Measurements from ENCODE around the gene FBXO2. TPM values are rescaled to one million over a fixed set of nuclear protein-coding genes. Genes with fewer than 3 reads are reported as not detected.

FBXO2 gene
- total and polyA plus RNA-seq, 2 of the 4 experiments (the other 2 are of a cell fraction): 0.36 to 1.7 TPM

- dilution Hi-C loops (cut with HindIII; ENCODE audit: low sequenced_read_pairs, unreplicated experiment) (no loop called here), intact Hi-C loops (cut with micrococcal nuclease) (loop anchor here (10.0 kb wide), 1 partner anchor 253 kb away; no protein-coding TSS in a partner anchor), in situ Hi-C loops (cut with MboI; ENCODE audit: low sequenced_read_pairs) (no loop called here)
- Histone ChIP-seq H2AK9ac (replicated peaks; ENCODE audit: low read depth, low read length, poor library complexity) (no peak overlapping the region), H3K23ac (ENCODE audit: low read depth, low read length) (no peak overlapping the region), H3K4ac (ENCODE audit: low read depth, low read length) (no peak overlapping the region), H3K18ac (ENCODE audit: low read depth, low read length) (no peak overlapping the region), H4K20me1 (ENCODE audit: insufficient read depth, low read length) (no peaks in the 10 kb centered on the region; the same call in 1 of the 2 replicates), H3K14ac (replicated peaks; ENCODE audit: low read depth, low read length) (no peak overlapping the region), H2BK5ac (ENCODE audit: low read depth, low read length, poor library complexity, severe bottlenecking) (no peak overlapping the region), H2BK120ac (ENCODE audit: low read depth, low read length) (no peak overlapping the region), H3K9me1 (ENCODE audit: insufficient read depth, low read length) (no peaks in the 10 kb centered on the region), H4K8ac (ENCODE audit: low read depth in 2 of 2, low read length in 2 of 2) (no peak overlapping the region), H3K79me1 (ENCODE audit: low read depth in 1 of 2, low read length in 2 of 2) (peaks cover 0 to 4% of the 10 kb centered on the region in 2 experiments; a peak in 1 of 4 replicates), H3K27ac (ENCODE audit: insufficient read depth, low read length) (no peak overlapping the region), H2AK5ac (ENCODE audit: low read depth, low read length) (no peak overlapping the region), H2BK15ac (ENCODE audit: low read depth, low read length) (no peak overlapping the region), H3K9me3 (ENCODE audit: control insufficient read depth, insufficient read depth, low read length) (no peaks in the 10 kb centered on the region), H4K5ac (ENCODE audit: low read depth, low read length) (no peak overlapping the region), H2AFZ (replicated peaks; ENCODE audit: low read length, poor library complexity) (no peak overlapping the region), H3K9ac (ENCODE audit: low read depth, low read length) (no peak overlapping the region), H3K27me3 (ENCODE audit: control insufficient read depth, insufficient read depth, low read length) (peaks cover 24% of the 10 kb centered on the region), H3K4me3 (ENCODE audit: insufficient read depth, low read depth, low read length) (no peak overlapping the region), H3K36me3 (ENCODE audit: control insufficient read depth, insufficient read depth, low read length) (peaks cover 5% of the 10 kb centered on the region; the same call in 1 of the 2 replicates), H4K91ac (ENCODE audit: insufficient read depth, low read depth, low read length) (no peak overlapping the region), H2BK20ac (ENCODE audit: low read depth, low read length) (no peak overlapping the region), H3K56ac (ENCODE audit: extremely low read depth, insufficient read depth, low read length) (no peak overlapping the region), H3K4me1 (ENCODE audit: control insufficient read depth, insufficient read depth, low read length) (no peaks in the 10 kb centered on the region; the same call in 1 of the 2 replicates), H3K4me2 (ENCODE audit: low read depth, low read length) (no peak overlapping the region)
- ChIA-PET CTCF (interaction anchor here (0.8 to 1.0 kb wide), 2 partner anchors 12 to 615 kb away, joined by 3 read pairs; partner anchors contain the start of gene FBXO6), POLR2A (ENCODE audit: unreplicated experiment) (no interaction called here)
- no peak for ATAC-seq (ENCODE audit: low read depth)
- WGBS, 2 experiments (ENCODE audit: extremely low coverage in 2 of 2, insufficient read length in 1 of 2): 81% methylated on average over 5 of the region's 11 CpGs; no CpG with 5 or more reads in 1 of the 2 experiments
- no TSS peak for BruUV-seq (replicated peaks)
- no peak for DNase-seq
- TF ChIP-seq CTCF (conservative IDR thresholded peaks at IDR 0.05; ENCODE audit: low read depth, low read length) (no peak), NFE2L2 (IDR thresholded peaks at IDR 0.05; ENCODE audit: low read depth, low read length) (no peak), MXI1 (IDR thresholded peaks at IDR 0.05; ENCODE audit: borderline replicate concordance, low read depth, low read length) (no peak), RCOR1 (IDR thresholded peaks at IDR 0.05; ENCODE audit: insufficient replicate concordance, low read length) (no peak), CEBPB (IDR thresholded peaks at IDR 0.05; ENCODE audit: low read depth, low read length) (no peak), FOS (IDR thresholded peaks at IDR 0.05; ENCODE audit: low read depth, low read length) (no peak), POLR2A (IDR thresholded peaks at IDR 0.05; ENCODE audit: low read depth, low read length) (no peak), RAD21 (IDR thresholded peaks at IDR 0.05; ENCODE audit: low read length) (no peak), BHLHE40 (IDR thresholded peaks at IDR 0.05; ENCODE audit: low read depth, low read length) (no peak), MAFK (IDR thresholded peaks at IDR 0.05; ENCODE audit: low read depth, low read length) (no peak), SMC3 (IDR thresholded peaks at IDR 0.05; ENCODE audit: low read depth, low read length) (no peak), MAZ (IDR thresholded peaks at IDR 0.05; ENCODE audit: borderline replicate concordance, low read depth, low read length) (no peak), ELK1 (IDR thresholded peaks at IDR 0.05; ENCODE audit: borderline replicate concordance, low read depth, low read length) (no peak)
Measured at GRCh38 chr1:11652203-11652780, 1.9 kb downstream of the FBXO2 start.

Data from IMR-90 (cell line).